HG03521 (cell line): ENCODE measurements around the gene ARMC2.
"Not testable (repeated sequence)": the region's sequence is repeated elsewhere in the genome, so short reads cannot be mapped to it uniquely, and the experiment has no call there.

Experiments used
- ATAC-seq: cut with Tn5 transposase; IDR thresholded peaks from one replicate; pipeline ENCODE4 v1.9.1; 2021; ENCODE audit warnings: mild to moderate bottlenecking, moderate library complexity; ENCODE audit not compliant: unreplicated experiment

ARMC2 gene, protein sequence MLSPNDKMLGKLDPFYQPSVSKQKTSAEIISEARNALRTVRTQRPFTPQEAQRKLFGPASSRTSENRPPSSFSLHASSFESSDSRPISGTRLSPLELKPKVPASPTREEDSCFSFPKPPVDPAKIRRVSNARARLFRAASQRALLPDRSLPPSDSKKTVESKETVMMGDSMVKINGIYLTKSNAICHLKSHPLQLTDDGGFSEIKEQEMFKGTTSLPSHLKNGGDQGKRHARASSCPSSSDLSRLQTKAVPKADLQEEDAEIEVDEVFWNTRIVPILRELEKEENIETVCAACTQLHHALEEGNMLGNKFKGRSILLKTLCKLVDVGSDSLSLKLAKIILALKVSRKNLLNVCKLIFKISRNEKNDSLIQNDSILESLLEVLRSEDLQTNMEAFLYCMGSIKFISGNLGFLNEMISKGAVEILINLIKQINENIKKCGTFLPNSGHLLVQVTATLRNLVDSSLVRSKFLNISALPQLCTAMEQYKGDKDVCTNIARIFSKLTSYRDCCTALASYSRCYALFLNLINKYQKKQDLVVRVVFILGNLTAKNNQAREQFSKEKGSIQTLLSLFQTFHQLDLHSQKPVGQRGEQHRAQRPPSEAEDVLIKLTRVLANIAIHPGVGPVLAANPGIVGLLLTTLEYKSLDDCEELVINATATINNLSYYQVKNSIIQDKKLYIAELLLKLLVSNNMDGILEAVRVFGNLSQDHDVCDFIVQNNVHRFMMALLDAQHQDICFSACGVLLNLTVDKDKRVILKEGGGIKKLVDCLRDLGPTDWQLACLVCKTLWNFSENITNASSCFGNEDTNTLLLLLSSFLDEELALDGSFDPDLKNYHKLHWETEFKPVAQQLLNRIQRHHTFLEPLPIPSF

DNA sequence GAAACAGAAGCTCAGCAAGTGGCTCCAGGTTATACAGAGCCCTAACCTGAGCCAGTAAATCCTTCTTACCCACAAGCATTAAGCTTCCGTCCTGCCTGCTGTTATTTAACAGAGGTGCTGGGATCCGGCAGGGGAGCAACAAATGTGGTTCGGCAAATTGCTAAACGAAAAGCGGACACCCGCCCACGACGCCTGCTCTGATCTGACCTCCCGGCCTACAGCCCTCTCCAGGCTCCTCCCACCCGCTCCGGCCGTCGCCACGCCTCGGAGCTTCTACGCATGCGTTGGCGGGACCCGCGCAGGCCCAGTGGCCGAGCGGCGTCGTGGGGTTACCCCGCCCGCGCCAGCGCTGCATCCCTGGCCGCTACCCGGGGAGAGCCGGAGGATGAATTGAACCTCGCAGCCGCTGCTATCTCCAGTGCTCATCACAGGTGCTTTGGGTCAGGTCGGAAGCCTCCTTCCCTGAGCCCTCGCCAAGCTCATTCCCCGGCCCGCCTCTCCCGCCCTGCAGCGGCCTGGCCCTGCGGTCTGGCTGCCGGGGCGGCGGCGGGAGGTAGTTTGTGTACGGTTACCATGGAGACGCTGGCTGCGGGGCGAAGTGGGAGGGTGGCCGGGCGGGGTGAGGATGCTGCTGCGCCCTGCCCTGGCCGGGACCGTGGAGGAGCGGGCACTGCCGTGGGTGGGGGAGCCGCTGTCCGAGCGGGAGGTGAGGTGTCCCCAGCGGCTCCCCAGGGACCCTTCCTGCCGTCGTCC lies at the start of gene ARMC2:
TSS of gene ARMC2 (plus strand) at position 307 of the 753 bp plus-strand sequence. CDS start 5,846 bp downstream, outside the sequence.
- ATAC-seq, result peak; percentile 91

DNA sequence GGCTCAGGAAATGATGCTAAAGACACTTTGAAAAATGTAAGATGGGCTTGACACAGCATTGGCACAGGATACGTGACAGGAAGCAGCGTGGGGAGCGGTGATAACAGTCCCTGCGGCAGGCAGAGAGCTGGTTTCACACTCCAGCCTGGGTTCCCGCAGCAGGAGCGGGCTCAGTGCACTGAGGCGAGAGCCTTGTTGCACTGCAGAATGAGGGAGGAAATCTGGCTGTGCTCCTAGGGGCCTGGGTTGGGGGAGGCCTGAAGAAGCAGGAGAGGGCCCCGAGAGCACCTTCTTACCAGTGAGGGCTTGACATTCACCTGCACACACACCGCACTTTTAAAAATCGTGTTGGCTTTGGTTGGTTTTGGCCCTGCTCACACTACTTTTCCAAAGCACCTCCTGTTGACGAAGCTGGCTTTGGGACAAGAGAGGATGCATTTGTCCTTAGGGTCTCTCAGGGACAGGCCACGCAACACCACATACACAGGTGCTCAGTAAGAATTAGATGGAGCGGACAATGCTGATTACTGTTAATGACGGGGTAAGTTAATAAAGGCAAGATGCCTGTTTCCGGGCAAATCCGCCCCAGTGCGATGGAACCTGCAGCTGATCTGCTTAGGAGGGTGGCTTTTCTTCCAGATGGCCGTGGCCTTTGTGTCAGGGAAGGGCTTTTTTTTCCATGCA lies 49.4 kb upstream of the ARMC2 start:
- no peak for ATAC-seq

DNA sequence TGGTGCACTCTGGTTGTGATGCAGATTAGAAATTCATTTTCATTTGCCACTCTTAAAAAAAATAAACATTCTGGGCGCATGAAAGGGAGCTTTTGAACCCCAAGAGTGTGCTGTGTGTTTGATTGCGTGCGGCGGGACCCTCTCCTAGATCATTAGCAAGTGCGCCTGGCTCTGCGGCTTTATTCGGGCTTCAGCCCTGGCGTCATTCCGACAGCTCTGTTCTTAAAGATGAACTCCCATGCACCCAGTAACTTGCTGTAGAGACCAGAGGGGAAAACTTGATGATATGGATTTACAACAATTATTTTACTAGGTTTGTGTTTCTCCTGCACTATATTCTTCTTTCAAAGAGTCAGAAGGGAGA lies 48.9 kb upstream of the ARMC2 start:
- ATAC-seq, result no peak

DNA sequence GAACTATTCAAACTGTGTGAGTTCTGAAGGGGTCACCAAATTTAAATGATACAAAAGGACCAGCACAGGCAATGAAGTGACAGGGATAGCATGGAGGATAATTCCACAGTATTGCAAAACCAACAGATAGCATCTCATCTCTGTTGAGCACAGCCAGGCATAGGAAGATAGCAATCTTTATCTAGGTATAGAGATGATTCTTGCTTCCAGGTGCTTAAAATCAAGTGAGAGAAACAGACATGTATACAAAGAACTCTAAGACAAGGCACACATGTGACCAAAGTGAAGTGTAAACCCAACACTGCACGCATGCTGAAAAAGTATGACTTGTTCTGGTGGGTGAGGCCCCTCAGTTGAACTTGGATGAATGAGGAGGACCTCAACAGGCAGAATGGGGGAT lies 48.4 kb upstream of the ARMC2 start:
- ATAC-seq, result no peak

DNA sequence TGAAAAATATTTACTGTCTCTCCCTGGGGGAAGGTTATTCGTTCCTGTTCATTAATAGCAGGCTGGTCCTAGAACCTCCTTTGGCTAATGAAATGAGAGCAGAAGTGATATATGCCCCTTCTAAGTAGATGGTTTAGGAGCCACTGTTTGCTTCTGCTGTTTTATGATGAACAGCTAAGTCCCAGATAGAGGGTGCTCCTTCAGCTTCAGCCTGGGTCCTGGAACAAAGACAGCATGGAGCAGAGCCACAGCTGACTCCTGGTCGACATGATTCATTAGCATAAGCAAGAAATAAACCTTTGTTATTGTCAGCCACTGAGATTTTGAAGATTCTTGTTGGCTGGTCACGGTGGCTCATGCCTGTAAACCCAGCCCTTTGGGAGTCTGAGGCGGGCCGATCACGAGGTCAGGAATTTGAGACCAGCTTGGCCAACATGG lies 47.8 kb upstream of the ARMC2 start:
- ATAC-seq, result no peak

DNA sequence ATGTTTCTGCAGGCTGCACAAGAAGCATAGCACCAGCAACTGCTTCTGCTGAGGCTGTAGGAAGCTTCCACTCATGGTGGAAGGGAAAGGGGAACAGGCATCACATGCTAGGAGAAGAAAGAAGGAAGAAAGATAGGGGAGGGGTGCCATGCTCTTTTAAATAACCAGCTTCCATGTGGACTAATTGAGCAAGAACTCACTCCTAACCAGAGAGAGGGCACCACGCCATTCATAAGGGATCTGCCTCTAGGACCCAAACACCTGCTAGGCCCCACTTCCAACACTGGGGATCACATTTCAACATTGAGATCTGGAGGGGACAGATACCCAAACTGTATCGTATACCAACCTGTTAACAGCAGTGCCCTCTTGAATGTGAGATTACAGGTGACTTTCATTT lies 46.9 kb upstream of the ARMC2 start:
- ATAC-seq, result no peak

DNA sequence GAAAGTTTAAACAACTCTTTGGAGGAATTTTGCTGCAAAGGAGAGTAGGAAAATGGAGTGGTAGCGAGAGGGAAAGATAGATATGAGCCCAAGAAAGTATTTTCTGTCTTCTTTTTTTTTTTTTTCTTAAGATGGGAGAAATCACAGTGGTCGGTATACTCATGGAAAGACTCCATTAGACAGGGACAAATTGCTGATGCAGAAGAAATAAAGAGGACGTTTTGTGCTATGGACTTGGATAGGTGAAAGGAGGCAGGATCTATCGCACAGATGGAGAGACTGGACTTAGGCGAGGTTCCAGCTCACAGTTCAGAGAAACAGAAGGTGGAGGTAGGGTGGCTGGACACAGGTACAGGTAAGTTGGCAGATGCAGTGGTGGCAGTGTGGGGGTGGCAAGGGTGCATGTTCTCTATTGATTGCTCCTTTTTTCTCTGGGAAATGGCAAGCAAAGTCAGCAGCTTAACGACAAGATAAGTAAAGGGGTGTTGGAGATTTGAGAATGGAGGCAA lies 44.2 kb upstream of the ARMC2 start:
- ATAC-seq, result no peak

DNA sequence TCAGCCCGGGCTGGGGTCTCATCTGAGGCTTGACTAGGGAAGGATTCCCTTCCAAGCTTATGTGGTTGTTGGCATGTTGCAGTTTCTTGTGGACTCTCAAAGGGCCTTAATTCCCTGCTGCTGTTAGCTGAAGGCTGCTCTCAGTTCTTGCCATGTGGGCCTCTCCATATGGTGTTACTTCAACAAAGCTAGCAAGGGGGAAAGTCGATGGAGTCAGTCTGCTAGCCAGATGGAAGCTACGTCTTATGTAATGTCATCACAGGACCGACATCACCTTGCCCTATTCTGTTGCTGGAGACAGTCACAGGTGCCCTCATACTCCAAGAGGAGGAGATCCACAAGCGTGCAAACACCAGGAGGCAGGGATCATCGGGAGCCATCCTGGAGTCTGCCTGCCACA lies 43.3 kb upstream of the ARMC2 start:
- no peak for ATAC-seq

DNA sequence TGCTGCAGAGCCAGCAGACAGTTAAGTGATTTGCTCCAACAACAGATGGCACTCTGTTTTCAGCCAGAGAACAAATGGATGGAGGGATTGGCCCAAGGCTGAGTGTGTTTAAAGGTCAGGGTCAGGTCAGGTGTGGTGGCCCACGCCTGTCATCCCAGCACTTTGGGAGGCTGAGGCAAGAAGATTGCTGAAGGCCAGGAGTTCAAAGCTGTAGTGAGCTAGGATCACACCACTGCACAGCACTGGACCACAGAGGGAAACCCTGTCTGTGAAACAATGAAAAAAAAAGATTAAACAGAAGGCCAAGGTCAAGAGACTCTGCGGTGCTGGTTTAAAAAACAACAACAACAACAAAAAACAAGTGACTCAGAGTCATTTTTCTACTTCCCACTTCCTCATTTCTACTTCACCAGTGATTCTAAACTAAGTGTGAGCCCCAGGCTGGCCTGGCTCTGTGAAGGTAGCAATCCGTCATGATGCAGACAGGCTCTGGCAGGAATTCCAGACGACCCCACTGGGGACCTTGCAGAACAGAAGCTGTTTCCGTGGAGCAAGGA lies 42.5 kb upstream of the ARMC2 start:
- peak; percentile 75 for ATAC-seq

DNA sequence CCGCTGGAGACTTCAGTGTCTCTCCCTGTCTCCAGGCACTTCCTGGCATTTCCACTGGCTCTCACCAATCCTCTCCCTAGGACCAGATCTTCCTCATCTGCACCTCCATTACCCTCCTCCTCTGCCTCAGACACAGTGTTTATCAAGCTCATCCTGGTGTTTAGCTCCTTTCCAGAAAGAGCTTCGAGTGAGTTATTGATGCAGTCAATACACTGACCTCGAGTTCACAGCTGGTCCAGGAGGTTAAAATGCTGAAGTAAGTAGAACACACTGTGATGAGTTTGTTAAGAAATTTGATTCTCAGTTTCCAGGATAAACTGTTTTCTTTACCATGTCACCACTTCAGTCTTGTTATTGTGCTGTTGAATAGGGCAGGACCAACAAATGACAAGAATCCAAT lies 42.1 kb upstream of the ARMC2 start:
- peak; percentile 14 for ATAC-seq

DNA sequence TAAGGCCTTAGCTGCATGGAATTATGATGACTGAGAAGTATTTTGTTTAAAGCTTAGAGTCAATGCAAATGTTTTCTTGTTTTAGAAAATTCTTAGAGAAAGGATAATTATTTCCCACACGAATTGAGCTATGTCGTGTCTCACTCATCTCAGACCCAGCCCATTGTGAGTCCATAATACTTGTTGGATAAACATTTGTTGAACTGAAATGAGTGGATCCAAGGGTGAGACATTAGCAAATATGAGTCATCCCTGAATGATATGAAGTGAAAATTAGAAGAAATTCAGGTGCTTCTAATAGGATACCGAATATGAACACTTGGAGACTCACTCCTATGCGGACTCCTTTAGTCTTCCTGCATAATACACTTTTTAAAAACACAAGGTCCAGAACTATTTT lies 41.6 kb upstream of the ARMC2 start:
- ATAC-seq, result no peak

DNA sequence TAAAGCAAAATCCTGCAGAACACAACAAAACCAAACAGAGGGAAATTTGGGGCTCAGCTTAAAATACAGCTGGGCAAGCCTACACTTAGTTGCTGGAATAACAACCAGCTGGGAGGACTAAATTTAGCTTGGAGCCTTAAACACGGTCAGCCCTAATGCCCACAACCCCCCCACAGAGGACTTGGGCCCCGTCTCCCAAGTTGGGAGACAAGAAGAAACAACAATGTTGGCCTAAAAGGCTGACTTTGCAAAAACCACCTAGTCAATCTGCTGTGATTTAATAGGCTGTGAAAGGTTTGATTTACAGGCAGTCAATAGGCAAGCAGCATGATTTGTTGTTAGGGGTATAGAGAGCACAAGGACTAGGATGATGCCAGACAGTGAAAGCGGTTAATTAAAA lies 40.3 kb upstream of the ARMC2 start:
- no peak for ATAC-seq

DNA sequence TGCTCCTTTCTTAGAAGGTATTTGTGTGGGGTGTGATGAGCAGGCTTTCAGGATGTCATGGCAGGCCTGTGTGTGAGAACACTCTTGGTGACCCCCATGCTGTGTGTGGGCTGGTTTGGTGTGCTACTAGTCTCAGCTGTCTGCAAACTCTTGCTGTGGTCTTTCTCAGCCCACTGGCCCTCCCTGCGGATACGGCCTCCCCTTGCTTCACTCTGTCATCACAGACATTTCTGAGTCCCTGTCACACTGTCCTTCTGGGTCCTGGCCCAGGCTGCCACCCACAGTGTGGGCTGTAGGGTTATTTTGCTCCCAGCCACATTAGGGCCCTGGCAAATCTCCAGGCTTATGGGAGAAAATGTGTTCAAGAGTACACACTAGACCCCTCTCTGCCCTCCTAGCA lies 39.0 kb upstream of the ARMC2 start:
- ATAC-seq, result no peak

DNA sequence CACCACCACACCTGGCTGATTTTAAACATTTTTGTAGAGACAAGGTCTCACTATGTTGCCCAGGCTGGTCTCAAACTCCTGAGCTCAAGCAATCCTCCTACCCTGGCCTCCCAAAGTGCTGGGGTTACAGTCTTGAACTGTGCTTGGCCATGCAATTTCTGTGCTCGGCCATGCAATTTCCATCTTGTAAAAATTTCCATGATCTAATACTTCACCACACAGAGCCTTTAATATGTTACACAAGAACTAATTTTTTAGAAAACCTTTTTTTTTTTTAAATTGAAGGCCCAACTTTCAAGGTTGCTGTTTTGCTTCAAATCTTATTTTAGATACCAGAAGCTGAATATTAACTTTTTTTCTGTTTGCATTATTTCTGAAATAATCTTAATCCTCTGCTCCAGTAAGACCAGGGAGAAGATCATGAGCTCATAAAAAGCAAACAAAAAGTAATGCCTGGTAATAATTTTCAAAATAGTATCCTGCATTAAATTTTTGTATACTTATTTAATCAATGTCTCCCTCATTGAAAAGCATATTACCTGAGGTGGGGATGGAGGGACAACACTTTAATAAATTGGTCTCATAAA lies 38.1 kb upstream of the ARMC2 start:
- no peak for ATAC-seq

DNA sequence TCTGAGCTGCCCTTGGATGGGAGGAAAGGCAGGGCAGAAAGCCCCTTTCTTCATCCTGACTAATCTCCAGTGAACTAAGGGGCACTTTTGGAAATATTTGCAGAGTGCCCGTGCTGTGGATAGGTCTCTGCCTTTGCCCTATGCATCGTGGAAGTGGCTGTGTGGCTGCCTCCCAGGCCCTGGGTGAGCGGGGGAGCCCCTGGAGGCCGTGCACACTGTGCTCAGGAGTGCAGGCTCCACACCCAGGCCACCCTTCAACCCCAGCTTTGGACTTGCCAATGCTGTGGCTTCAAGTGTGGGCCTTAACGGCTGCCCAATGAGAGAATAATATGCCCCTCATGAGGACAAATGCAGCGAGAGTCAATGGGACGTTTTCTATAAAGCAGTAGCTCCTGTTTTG lies 36.7 kb upstream of the ARMC2 start:
- no peak for ATAC-seq

DNA sequence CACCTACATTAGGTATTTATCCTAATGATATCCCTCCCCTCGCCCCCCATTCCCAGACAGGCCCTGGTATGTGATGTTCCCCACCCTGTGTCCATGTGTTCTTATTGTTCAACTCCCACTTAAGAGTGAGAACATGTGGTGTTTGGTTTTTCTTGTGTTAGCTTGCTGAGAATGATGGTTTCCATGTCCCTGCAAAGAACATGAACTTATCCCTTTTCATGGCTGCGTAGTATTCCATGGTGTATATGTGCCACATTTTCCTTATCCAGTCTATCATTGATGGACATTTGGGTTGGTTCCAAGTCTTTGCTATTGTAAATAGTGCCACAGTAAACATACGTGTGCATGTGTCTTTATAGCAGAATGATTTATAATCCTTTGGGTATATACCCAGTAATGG lies 35.0 kb upstream of the ARMC2 start:
- ATAC-seq, result not testable (repeated sequence)

DNA sequence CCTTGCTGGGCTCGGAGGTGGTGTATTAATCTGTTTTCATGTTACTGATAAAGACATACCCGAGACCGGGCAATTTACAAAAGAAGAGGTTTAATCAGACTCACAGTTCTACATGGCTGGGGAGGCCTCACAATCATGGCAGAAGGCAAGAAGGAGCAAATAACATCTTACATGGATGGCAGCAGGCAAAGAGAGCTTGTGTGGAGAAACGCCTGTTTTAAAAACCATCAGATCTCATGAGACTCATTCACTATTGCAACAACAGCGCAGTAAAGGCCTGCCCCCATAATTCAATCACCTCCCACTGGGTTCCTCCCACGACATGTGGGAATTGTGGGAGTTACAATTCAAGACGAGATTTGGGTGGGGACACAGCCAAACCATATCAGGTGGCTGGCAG lies 30.9 kb upstream of the ARMC2 start:
- not testable (repeated sequence) for ATAC-seq

DNA sequence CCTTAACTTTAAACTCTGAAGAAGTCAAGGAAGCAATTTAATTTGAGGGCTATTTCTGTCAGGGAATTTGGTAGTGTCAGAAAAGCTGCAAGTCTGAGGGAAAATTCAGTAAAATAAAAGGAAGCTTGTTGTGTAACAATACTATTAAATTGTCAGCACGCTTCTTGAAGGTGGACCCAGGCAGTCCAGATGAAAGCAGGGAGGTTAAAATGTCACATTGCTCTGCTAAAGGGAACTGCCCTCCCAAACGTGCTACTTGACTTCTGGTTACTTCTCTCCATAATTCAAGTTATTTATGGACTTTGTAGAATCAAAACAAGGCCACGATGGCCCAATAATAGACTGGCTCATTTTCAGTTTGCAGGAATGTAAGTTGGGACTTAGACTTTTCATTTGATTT lies 28.2 kb upstream of the ARMC2 start:
- no peak for ATAC-seq

DNA sequence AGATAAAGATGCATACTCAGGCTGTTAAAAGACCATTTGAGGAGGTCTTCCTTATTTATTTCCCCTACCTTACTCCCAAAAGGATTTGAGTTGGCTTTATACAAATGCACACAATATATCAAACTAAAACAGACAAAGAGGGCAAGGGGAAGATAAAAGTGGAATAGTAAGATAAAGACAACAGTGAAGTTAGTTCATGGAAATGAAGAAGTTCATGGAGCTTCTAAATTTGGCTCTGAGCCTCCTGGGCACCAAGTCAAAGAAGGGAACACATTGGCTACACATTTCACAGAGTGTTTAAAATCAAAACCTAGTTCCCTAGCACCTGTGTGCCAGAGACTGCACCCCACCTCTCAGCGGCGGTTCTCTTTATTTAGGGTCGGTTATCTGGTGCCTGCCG lies 25.8 kb upstream of the ARMC2 start:
- ATAC-seq, result no peak

DNA sequence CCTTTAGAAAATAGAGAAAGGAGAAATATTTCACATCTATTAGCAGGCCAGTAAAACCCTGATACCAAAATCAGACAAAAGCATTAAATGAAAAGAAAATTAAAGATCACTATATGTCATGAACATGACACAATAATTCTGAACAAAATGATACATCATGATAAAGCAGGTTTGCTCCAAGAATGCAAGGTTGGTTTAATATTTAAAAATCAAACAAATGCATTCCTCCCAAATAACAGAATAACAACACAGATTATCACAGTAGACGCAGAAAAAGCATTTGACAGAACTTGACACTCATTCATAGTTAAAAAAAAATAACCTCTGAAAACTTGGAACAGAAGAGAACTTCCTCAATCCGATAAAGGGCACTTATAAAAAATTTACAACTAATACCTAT lies 22.9 kb upstream of the ARMC2 start:
- ATAC-seq, result no peak
